Prostate gland (tissue), 2 donors: Measurements from ENCODE around the gene RRAGB.

Experiments used
- POLR2A ChIP-seq: fragments of 450-650 bp; IDR thresholded peaks from one replicate; pipeline ENCODE4 v1.6.1; 2016; ENCODE audit warnings: antibody characterized with exemption, mild to moderate bottlenecking
- POLR2AphosphoS5 ChIP-seq: sonication (generic); formaldehyde crosslinking; IDR thresholded peaks from one replicate; pipeline ENCODE4 v1.6.1; 2017; ENCODE audit warnings: antibody characterized with exemption
- TF ChIP-seq, protein P1 (sequence below), 4 experiments: fragments of 200-600 bp in 2 of 4; fragments of 450-650 bp in 2 of 4; sonication (generic) in 2 of 4; IDR thresholded peaks; 1 replicate in 3 of 4; 2 replicates in 1 of 4; pipeline ENCODE4 v1.5.1; 2016 to 2019; ENCODE audit warnings: antibody characterized with exemption in 4 of 4, mild to moderate bottlenecking in 2 of 4, moderate library complexity in 2 of 4

DNA sequence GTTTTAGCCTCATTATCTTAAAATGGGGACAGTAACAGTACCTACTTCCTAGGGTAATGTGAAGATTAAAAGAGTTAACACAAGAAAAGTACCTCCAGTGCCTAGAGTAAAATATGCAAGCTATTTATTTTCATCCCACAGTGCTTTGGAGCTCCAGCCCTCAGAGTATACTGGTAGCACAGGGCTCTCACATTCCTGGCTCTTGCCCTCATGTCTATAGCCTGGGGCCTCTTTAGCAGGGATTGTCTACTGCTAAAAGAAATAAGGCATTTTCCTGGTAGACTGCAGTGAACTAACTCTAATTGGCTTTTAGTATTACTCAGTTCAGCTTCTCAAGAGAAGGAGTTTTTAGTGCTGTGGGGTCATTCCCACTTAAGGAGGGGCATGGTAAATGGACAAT, 60.8 kb downstream of the RRAGB start:
- TF ChIP-seq, protein P1, sequence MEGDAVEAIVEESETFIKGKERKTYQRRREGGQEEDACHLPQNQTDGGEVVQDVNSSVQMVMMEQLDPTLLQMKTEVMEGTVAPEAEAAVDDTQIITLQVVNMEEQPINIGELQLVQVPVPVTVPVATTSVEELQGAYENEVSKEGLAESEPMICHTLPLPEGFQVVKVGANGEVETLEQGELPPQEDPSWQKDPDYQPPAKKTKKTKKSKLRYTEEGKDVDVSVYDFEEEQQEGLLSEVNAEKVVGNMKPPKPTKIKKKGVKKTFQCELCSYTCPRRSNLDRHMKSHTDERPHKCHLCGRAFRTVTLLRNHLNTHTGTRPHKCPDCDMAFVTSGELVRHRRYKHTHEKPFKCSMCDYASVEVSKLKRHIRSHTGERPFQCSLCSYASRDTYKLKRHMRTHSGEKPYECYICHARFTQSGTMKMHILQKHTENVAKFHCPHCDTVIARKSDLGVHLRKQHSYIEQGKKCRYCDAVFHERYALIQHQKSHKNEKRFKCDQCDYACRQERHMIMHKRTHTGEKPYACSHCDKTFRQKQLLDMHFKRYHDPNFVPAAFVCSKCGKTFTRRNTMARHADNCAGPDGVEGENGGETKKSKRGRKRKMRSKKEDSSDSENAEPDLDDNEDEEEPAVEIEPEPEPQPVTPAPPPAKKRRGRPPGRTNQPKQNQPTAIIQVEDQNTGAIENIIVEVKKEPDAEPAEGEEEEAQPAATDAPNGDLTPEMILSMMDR (IDR thresholded peaks at IDR 0.05): no peak
- TF ChIP-seq POLR2A: no peak
- TF ChIP-seq POLR2AphosphoS5: no peak
